Cerebellar nuclear complex (tissue), 1 donor: ENCODE measurements around the gene SPATA1.
"Not testable (repeated sequence)": the region's sequence is repeated elsewhere in the genome, so short reads cannot be mapped to it uniquely, and the experiment has no call there.

Source experiments
- DNase-seq, 2 experiments: peaks; one replicate each; lab custom pipeline; 2025; lab: John Stamatoyannopoulos, UW

SPATA1 gene

GRCh38 chr1:84594959-84595358, 88.8 kb downstream of the SPATA1 start:
- DNase-seq, result not testable (repeated sequence)

DNA sequence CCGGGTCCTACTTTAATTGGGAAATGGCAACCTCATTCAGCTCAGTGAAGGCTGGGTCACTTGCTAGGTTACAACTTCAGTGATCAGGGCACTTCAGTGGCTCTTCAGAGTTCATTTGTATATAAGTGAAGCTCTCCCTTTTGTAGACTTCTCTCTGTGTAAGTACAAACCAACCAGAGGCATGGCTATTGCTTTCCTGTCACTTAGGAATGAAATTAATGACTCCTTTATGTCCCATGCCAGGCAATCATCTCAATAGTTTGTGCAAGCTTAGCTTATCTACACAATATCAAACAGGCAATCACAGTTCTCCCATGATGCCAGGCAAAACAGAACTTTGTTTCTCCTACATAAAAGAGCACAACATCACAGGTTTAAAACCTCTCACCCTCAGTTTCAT, 90.8 kb downstream of the SPATA1 start:
- no peak for DNase-seq

GRCh38 chr1:84598418-84598817, 92.2 kb downstream of the SPATA1 start:
- no peak for DNase-seq

- no peak for DNase-seq
Observed at GRCh38 chr1:84598846-84599741, 92.9 kb downstream of the SPATA1 start.

DNA sequence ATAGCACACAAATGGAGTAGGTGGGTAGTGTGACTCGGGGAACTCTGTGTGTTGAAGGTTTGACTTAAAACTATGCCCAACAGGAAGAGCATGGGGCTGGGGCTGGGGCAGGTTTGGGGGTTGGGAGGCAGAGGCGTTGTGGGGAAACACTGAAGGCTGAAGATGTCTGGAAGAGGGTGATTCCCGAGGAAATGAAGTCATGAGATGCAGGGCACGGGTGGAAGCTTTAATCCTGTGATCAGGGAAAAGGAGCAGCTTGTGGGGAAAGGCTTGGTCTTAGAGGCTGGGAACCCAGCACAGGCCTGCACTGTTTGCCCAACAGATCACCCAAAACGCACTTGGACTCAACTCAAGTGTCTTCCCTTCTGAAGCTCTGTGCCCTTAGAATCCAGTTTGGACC, 94.6 kb downstream of the SPATA1 start:
- no peak for DNase-seq

DNA sequence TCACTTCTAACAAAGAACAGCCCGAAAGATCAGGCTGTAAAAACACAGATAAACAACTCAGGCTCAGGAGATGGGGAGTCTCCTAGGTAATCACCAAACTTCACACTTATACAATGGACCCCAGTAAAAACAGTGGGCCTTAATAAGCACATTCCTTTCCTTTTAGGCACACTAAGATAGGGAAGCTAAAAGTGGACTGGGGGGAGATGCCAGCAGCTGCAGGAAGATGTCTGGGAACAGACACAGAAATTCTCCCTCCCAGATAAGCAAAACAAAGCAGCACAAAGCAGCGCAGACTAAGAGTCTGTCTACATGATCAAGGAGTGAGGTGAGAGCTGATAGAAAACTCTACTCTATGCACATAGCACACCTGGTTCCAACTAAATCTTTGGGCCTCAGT, 97.0 kb downstream of the SPATA1 start:
- no peak for DNase-seq

DNA sequence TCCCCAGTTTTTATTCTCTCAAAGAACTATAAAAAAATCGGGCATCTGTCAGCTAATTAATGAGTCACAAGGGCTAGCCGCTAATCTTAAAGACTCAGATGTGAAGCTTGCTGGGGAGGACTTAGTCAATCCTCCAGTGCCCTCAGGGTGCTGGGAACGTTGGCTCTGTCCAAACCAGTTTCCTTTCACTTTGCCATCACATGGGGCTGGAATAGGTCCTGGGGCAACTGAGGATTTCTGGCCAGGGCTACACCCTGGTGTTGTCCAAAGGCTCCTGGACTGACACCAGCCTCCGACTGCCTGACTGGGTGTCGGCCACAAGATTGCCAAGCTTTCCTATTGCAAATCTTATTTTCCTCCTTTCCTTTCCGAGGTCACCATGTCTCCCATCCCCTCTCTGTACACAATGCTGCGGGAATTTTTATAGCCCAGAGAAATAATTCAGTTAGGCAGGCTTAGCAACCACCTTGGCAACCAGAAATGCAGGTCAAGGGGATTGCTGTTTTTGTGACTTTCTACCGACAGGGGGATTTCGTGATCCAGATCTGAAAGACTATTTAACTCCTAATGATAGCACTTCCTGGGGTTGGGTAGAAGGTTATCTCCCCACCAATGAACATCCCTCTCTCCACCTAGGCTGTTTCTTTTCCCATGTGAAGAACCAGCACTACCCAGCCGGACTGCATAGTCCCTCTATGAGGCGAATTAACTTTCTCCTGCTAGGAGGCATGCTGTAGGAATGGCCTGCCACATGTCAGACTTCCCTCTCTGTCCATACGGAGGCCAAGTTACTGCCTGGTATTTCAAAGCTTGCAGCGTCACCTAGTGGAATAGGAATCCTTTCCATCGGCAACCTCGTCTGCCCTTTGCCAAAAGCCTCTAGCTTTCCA, 98.0 kb downstream of the SPATA1 start:
- DNase-seq, result no peak

DNA sequence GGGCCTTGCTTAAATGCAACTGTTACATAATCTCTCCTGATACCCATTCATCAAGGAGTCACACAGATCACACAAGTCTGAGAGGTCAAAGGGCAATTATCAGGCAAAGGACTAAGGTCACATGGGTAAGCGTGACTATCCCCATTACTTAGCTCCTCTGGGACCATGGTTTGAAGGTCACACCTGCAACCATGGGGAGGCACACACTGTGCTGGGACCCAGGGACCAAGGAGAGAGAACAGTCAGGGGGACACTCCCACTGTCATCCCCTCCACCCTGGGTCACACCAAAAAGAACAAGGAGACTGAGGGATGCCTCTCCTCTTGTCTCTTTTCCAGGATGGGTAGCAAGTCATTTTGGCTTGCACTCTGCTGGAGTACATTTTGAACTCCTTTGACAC, 99.0 kb downstream of the SPATA1 start:
- no peak for DNase-seq

DNA sequence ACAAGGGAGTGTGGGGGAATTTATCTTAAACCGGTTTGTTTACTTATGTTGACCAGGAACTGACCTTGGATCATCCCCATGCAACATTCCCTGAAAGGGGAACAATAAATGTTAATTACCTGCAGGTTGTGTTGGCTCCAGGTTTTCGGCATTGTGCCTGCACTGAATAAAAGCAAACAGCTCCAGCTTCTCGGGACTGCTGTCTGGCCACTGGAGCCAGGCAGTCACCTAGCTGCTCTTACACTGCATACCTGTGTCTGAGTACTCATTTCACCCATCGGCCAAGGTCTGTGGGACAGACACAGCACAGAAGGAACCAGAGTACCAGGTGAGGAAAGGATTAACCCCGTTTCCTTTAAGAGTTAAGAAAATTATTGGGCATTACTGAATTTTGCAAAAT, 100.8 kb downstream of the SPATA1 start:
- no peak for DNase-seq

DNA sequence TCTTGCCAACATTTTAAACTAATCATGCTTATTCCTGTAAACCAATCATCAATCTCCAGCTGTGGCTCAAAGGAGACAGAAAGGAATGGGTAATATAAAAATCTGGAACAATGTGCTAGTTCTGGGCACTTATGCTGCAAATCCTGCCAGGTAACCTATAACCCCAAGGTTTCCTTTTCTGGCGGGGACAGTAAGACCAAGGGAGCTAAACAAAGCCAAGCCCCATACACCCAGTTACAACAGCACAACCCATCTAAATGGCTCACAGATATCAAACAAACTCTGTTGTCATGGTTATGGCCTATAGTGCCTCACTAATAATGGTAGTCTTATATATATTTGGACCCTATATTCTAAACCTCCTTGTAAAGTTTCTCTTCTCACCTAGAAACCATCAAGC, 104.9 kb downstream of the SPATA1 start:
- DNase-seq, result no peak

- no peak for DNase-seq
Observed at GRCh38 chr1:84611796-84612195, 105.6 kb downstream of the SPATA1 start.

- no peak for DNase-seq
Observed at GRCh38 chr1:84613026-84613425, 106.8 kb downstream of the SPATA1 start.

DNA sequence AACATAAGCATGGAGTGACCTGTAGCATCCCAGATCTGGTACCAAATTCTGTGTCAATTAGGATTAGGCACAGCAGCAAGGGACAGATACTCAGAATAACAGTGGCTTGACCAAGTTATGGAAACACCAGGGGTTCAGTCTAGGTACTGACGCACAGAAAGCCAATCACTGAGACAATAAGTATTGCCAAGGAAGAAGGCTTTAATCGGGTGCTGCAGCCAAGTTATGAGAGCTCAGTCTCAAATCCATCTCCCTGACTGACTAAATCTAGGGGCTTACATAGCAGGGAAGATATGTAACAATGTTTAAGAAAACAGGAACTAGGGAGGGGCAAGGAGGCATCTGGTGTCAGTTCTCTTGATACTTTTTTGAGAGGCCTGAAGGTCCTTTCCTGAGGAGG, 107.7 kb downstream of the SPATA1 start:
- DNase-seq, result no peak

- DNase-seq, result no peak
Observed at GRCh38 chr1:84615790-84616189, 109.6 kb downstream of the SPATA1 start.
